Gastroesophageal sphincter (tissue), 3 donors: ENCODE data around the gene OR11A1.

Source experiments
- CTCF ChIP-seq, 4 experiments: fragments of 200-600 bp in 2 of 4; fragments of 450-650 bp in 2 of 4; sonication (generic) in 1 of 4; IDR thresholded peaks; one replicate each; pipeline ENCODE4 v1.5.1; 2017 to 2019; ENCODE audit warnings: antibody characterized with exemption in 4 of 4, mild to moderate bottlenecking in 2 of 4, moderate library complexity in 2 of 4
- EP300 ChIP-seq: sonication (generic); formaldehyde crosslinking; IDR thresholded peaks from one replicate; pipeline ENCODE4 v1.6.1; 2017; ENCODE audit warnings: antibody characterized with exemption, mild to moderate bottlenecking

DNA sequence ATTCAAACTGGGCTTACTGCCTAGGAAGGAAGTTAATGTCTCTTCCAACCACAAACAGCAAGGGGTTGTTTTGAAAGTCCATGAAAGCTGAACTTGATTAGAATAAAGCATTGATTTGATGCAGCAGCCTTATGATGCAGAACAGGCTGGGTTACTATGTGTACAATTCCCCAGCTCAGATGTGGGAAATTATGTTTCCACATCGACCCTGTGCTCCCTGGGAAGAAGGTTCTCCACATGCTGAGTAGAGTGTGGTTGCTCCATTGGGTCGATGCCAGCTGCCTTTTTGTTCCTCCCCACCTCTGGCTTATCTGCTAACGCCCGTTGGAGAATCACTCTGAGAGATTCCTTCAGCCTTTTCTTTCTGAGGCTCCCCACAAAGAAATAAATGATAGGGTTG lies 29.7 kb upstream of the OR11A1 start:
- TF ChIP-seq CTCF (IDR thresholded peaks at IDR 0.05) (no peak), EP300 (no peak)
